Uterus (tissue), 2 donors: ENCODE measurements around the gene DNAJB13.

Experiments
- CTCF ChIP-seq, 4 experiments: fragments of 200-600 bp in 2 of 4; fragments of 450-650 bp in 2 of 4; sonication (generic) in 2 of 4; IDR thresholded peaks; one replicate each; pipeline ENCODE4 v1.5.1; 2016 to 2019; ENCODE audit warnings: antibody characterized with exemption in 4 of 4, mild to moderate bottlenecking in 2 of 4, moderate library complexity in 1 of 4
- POLR2A ChIP-seq, 2 donors: fragments of 450-650 bp; IDR thresholded peaks; one replicate each; pipeline ENCODE4 v1.6.1; 2016; ENCODE audit warnings: antibody characterized with exemption in 2 of 2, mild to moderate bottlenecking in 1 of 2, moderate library complexity in 1 of 2

GRCh38 chr11:73931039-73931645 is 19.7 kb upstream of the DNAJB13 start:
- TF ChIP-seq CTCF (IDR thresholded peaks at IDR 0.05): peak in 1 of 4 experiments; percentile 12
- no peak for TF ChIP-seq POLR2A (IDR thresholded peaks at IDR 0.05)
